ENCODE results near the gene CFP. TPM values are rescaled to one million over a fixed set of nuclear protein-coding genes. Genes with fewer than 3 reads are reported as not detected.

CFP gene
- total RNA-seq, 1 donor from 2014 or later, result 0.51 TPM

GRCh38 chrX:47661539-47661938, 31.8 kb upstream of the CFP start:
- no peak for DNase-seq (ENCODE audit: extremely low spot score, unreplicated experiment)
- TF ChIP-seq CTCF (conservative IDR thresholded peaks at IDR 0.05), result no peak
- no peaks in the 10 kb centered on the region for H3K27me3 Mint-ChIP-seq
- no peak overlapping the region for H3K27ac Mint-ChIP-seq
- H3K4me3 Mint-ChIP-seq, result no peak overlapping the region
- no peaks in the 10 kb centered on the region for H3K36me3 Mint-ChIP-seq
- no peaks in the 10 kb centered on the region for H3K9me3 Mint-ChIP-seq
- peaks cover 4% of the 10 kb centered on the region for H3K4me1 Mint-ChIP-seq (ENCODE audit: unreplicated experiment)

GRCh38 chrX:47659421-47659726, 29.6 kb upstream of the CFP start:
- no peaks in the 10 kb centered on the region for H3K27me3 Mint-ChIP-seq
- no peak for DNase-seq (ENCODE audit: extremely low spot score, unreplicated experiment)
- TF ChIP-seq CTCF (conservative IDR thresholded peaks at IDR 0.05), result no peak
- peak overlapping the region; percentile 92 for H3K4me3 Mint-ChIP-seq
- no peaks in the 10 kb centered on the region for H3K36me3 Mint-ChIP-seq
- peak overlapping the region; percentile 99 for H3K27ac Mint-ChIP-seq
- no peaks in the 10 kb centered on the region for H3K9me3 Mint-ChIP-seq
- H3K4me1 Mint-ChIP-seq (ENCODE audit: unreplicated experiment), result peaks cover 4% of the 10 kb centered on the region

- peaks cover 4% of the 10 kb centered on the region for H3K4me1 Mint-ChIP-seq (ENCODE audit: unreplicated experiment)
- peak within 1 kb of the TSS; percentile 92 for H3K4me3 Mint-ChIP-seq
- H3K9me3 Mint-ChIP-seq, result no peaks in the 10 kb centered on the region
- no peaks in the 10 kb centered on the region for H3K36me3 Mint-ChIP-seq
- peak; percentile 92 for DNase-seq (ENCODE audit: extremely low spot score, unreplicated experiment)
- no peaks in the 10 kb centered on the region for H3K27me3 Mint-ChIP-seq
- H3K27ac Mint-ChIP-seq, result peak within 1 kb of the TSS; percentile 99
- no peak for TF ChIP-seq CTCF (conservative IDR thresholded peaks at IDR 0.05)
These were observed 29.1 kb upstream of the CFP start, which contains the start of gene UXT for GRCh38 chrX:47658684-47659420. UXT (minus strand) TSS chrX:47659180; CDS start chrX:47658927, 253 bp downstream.

- no peak for DNase-seq (ENCODE audit: extremely low spot score, unreplicated experiment)
- Mint-ChIP-seq H3K9me3 (no peaks in the 10 kb centered on the region), H3K27me3 (no peaks in the 10 kb centered on the region), H3K4me3 (peak overlapping the region; percentile 92), H3K27ac (peak overlapping the region; percentile 99), H3K4me1 (ENCODE audit: unreplicated experiment) (peaks cover 4% of the 10 kb centered on the region), H3K36me3 (no peaks in the 10 kb centered on the region)
- no peak for TF ChIP-seq CTCF (conservative IDR thresholded peaks at IDR 0.05)
These were observed 28.6 kb upstream of the CFP start for GRCh38 chrX:47658301-47658683.

- Mint-ChIP-seq H3K4me3 (peak overlapping the region; percentile 97), H3K27ac (peak overlapping the region; percentile 98), H3K9me3 (peaks cover 7% of the 10 kb centered on the region), H3K27me3 (no peaks in the 10 kb centered on the region), H3K4me1 (ENCODE audit: unreplicated experiment) (peaks cover 15% of the 10 kb centered on the region), H3K36me3 (peaks cover 17% of the 10 kb centered on the region)
- TF ChIP-seq CTCF (conservative IDR thresholded peaks at IDR 0.05), result no peak
- no peak for DNase-seq (ENCODE audit: extremely low spot score, unreplicated experiment)
These were observed 21.5 kb upstream of the CFP start for GRCh38 chrX:47651043-47651905.

Measured in type B pancreatic cell (in vitro differentiated cells).